GM18511 (cell line): ENCODE measurements around the gene SATL1.
"Not testable (repeated sequence)": the region's sequence is repeated elsewhere in the genome, so short reads cannot be mapped to it uniquely, and the experiment has no call there.

Experiments
- ATAC-seq: cut with Tn5 transposase; IDR thresholded peaks from one replicate; pipeline ENCODE4 v1.9.1; 2021; ENCODE audit warnings: mild to moderate bottlenecking, moderate library complexity; ENCODE audit not compliant: unreplicated experiment

The SATL1 gene, protein sequence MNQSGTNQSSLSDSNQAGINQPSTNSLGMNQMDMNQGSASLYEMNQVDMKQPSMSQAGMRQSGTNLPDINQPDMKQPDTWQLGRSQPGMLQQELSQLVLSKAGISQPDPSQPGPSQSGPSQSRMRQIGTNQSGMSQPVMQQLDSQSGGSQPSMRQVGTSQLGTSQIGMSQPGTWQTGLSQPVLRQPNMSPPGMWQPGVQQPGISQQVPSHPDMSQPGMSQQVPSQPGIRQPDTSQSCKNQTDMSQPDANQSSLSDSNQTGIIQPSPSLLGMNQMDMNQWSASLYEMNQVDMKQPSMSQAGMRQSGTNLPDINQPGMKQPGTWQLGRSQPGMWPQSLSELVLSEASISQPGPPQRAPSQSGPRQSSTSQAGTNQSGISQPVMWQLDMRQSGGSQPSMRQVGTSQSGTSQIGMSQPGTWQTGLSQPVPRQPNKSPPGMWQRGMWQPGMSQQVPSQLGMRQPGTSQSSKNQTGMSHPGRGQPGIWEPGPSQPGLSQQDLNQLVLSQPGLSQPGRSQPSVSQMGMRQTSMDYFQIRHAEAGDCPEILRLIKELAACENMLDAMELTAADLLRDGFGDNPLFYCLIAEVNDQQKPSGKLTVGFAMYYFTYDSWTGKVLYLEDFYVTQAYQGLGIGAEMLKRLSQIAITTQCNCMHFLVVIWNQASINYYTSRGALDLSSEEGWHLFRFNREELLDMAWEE

DNA sequence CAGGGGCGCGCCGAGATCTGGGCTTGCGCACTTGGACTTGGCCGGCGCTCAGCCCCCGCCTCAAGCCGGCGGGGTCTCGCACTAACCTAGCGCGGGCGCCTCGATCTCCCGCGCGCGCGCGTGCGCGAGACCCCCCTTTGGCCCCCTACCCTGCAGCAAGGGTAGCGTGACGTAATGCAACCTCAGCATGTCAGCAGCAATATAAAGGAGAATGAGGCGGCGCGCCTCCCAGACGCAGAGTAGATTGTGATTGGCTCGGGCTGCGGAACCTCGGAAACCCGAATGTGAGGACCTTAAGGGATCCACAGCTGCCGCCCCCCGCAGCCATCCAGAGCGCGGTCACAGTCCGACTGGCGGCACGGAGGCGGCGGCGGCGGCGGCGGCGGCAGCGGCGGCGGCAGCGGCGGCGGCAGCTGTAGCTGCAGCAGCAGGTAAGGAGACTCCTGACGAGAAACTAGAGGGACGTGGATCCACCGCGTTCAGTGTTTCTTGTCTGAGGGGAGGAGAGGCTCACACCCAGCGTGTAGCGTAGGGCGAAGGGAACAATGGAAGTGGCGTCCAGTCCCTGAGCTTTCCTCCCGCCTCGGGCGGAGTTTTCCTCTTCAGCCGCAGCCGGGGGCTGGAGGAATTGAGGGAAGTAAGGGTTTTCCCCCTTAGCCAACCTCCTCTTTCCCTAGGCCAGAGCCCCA, at the start of gene SATL1, which contains the start of gene ZNF711:
Gene SATL1 (minus strand): TSS at position 19 of the 689 bp plus-strand sequence. CDS start 134,811 bp downstream, outside the sequence.
Gene ZNF711 (plus strand): TSS at position 231 of the 689 bp plus-strand sequence. CDS start 3,582 bp downstream, outside the sequence.
- peak; percentile 59 for ATAC-seq

DNA sequence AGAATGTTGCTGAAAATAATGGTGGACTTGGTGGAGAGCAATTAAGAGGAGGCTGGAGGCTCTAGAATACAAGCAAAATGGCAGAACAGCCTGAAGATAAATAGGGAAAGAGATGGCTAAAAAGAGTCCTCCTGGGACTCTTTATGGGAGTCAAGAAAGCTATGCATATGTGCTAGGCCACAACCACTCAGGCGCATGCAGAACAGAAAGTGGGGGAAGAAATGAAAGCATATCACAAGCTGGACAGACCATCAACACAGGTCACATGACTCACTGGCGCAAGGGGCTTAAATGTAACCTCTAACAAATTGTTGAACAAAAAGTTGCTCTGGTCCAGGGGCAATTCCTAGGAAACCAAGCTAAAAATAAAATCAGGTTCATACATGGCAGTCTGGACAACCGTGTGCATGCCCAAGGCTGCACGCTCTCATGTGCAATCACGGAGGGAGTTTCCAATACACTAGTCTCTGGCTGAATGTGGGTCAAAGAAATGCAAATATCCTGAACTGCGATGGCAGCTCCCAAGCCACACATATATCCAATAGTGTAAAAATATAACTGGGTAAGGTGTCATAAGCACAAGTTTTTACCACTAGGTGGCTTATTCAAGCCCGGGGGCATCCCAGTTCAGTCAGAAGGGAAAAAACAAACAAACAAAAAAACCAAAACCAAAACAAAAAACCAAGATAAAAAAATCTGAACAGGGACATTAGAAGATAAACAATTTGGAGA, 45.6 kb upstream of the SATL1 start:
- ATAC-seq, result no peak

DNA sequence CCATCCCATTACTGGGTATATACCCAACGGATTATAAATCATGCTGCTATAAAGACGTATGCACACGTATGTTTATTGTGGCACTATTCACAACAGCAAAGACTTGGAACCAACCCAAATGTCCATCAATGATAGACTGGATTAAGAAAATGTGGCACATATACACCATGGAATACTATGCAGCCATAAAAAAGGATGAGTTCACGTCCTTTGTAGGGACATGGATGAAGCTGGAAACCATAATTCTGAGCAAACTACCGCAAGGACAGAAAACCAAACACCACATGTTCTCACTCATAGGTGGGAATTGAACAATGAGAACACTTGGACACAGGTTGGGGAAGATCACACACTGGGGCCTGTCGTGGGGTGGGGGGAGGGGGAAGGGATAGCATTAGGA, 41.7 kb upstream of the SATL1 start:
- ATAC-seq, result not testable (repeated sequence)

DNA sequence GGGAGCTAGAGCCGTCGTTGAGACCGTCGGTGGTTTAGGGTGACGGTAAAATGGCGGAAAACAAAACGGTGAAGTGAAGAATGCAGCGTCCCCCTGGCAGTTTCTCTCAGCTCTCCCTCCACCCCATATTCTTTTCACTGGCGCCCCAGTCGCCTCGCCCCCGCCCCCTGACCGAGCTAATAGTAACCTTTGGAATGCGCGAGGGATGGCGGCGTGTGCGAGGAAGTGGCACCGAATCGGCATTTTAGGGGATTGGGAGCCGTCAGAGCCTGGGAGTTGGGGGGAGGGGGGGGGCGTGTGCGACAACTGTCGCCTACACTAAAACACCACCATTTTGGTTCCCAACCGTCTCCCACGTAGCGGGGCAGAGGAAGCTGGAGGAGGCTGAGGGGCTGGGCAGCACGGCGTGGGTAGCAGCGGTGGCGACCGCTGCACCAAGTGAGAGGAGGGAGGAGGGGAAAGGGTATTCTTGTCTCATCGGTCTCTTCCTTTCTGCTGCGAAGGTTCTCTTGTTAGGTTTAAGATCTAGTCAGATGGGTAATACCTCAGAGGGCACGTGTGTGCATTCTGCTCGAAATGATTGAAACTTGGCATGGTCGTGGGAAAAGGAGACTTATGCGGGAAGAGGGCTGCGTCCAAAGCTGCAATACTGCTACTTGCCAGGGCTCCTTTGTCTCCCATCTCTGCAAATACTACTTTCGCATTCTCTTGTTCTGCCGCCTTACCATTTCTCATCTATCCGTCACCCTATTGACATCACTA, 1.1 kb upstream of the SATL1 start:
- peak; percentile 50 for ATAC-seq

DNA sequence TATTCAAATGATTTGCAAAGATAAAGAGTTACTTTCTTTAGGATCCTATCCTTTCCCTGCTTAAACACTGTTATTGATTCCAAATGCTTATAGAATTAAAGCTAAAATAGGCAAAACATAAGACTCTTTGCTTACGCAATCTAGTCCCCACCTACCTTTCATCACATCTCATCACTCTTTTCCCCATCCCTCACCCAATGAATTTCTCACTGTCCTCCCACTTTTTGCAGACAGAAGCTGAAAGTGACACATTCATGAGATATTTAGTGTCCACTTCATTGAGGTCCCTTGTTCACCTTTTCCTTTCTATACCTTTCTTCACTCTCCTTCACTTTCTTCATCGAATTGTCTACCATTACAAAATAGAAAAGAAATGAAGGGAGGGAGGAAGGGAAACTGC, 424 bp downstream of the SATL1 start:
- no peak for ATAC-seq

DNA sequence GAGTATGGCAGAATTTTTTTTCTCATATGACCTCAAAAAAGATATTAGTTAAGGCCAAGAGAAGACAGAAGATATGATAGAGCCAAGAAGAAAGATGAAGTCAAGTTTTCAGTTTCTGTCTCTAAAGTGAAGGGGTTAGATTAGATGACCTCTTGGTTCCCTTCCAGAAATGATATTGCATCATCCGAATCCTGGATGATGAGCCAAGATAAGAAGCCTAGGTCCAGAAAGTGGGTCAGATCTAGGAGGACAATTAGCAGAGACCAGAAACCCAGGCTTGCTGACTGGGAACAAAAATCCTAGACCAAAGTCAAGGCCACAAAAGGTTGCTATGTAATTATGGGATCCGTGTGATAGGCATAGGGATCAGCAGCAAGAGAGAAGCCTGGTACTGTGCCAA, 20.2 kb downstream of the SATL1 start:
- no peak for ATAC-seq

DNA sequence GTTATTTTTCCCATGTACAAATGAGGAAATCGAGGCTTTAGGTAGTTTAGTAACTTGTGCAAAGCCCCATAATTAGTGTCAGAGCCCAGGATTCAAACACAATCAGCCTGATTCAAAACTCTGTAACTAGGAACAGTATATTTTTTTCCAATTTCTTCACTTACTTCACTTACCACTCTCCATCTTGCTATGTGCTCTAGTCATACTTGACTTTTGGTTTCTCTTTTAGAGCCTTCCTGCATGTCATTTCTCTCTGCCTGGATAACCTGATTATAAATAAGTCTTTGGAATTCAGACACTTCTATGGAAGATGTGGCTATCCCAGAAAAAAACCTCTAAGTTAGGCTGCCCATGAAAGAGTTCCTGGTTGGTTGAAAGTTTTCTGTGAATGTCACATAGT, 22.2 kb downstream of the SATL1 start:
- ATAC-seq, result no peak

DNA sequence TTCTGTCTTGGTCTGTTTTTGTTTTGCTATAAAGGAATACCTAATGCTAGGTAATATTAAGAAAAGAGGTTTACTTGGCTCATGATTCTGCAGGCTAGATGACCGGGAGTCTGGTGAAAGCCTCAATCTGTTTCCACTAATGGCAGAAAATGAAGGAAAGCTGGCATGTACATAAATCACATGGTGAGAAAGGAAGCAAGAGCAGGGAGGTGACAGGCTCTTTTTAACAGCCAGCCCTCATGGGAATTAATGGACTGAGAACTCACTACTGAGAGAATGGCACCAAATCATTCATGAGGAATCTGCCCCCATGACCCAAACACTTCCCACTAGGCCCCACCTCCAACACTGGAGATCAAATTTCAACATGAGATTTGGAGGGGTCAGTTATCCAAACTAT, 27.6 kb downstream of the SATL1 start:
- ATAC-seq, result no peak

DNA sequence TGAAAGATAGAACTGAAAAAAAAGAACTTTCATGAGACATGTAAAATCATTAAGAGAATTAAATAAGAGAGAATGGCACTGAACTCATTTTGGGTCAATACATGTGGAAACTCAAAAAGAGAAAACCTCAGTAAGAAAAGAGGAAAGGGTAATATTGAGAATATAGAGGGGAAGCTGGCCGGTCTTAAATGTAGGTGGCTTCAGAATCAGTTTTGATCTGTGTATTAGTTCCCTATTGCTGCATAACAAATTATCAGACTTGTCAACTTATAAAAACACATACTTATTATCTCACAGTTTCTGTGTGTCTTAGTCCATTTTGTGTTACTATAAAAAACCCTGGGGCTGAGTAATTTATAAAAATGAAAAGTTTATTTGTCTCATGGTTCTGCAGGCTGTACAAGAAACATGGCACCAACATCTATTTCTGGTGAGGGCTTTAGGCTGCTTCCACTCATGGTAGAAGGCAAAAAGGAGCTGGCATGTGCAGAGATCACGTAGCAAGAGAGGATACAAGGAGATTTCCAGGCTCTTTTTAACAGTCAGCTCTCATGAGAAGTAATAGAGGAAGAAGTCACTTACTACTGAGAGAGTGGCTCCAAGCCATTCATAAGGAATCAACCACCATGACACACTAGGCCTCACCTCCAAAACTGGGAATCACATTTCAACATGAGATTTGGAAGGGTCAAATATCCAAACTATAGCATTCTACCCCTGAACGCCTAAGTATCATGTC, 29.6 kb downstream of the SATL1 start:
- ATAC-seq, result no peak

DNA sequence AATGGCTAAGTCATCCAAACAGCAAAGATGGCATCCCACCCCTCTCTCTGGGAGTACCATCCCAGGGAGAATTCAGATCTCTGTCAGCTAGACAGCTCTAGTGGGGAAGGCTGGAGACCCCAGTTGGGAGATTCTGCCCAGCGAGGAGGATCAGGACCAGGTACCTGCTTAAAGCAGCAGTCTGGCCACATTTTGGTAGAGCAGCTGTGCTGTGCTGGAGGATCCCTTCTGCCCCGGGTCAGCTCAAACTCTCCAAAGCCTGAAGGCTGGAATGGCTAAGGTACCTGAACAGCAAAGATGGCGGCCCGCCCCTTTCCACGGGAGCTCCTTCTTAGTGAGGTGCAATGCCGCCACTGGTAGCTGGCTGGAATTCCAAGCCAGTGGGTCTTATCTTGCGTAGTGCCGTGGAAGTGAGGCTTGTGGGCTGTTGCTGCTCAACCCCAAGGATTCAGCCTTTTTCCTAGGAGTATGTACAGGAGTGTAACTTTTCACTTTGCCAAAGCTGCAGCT, 40.1 kb downstream of the SATL1 start:
- no peak for ATAC-seq

DNA sequence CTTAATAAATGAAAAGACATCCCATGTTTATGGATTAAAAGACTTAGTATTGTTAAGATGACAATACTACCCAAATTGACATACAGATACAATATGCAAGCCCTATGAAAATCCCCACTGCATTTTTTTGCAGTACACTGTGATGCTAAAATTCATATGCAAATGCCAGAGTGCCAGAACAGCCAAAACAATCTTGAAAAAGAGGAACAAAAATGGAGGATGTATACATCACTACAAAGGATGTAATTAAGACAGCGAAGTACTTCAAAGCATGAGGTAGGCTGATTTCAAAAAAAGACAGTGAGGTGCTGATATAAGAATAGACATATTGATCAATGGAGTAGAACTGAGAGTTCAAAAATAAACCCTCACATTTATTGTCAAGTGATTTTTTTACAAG, 47.3 kb downstream of the SATL1 start:
- ATAC-seq, result no peak

DNA sequence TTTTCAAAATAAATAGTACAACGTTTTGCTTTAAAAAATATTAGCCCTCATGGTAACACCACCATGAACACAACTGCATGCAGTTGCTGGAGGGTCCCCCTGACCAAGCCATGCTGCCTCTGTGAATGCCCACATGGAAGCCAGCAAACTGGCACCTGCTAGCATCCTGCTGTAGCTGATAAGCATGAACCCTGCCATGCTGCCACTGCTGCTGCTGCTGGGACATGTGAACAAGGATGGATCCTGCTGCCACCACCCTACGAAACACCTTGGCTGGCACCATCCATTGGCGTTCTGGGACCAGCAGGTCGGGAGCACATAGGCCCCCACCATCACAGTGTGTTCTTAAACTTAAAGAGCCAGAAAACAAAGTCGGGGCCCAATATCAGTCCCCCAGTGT, 83.9 kb downstream of the SATL1 start:
- ATAC-seq, result no peak

DNA sequence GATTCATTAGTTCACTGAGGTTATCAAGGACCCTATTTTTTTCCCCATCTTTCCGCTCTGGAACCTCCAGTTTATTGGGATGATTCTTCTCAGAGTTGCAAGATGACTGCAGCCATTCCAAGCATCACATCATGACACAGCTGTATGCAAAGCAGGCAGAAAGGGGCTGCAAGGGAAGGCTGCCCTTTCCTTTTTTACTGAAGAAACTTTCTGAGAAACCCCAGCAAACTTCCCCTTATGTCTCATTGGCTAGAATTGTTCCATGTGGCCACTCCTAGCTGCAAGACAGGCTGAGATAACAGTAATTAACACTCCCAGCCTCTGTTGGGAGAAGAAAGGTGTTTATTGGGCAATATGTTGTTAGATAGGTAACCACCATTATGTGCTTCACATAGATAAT, 102.6 kb downstream of the SATL1 start:
- ATAC-seq, result no peak

DNA sequence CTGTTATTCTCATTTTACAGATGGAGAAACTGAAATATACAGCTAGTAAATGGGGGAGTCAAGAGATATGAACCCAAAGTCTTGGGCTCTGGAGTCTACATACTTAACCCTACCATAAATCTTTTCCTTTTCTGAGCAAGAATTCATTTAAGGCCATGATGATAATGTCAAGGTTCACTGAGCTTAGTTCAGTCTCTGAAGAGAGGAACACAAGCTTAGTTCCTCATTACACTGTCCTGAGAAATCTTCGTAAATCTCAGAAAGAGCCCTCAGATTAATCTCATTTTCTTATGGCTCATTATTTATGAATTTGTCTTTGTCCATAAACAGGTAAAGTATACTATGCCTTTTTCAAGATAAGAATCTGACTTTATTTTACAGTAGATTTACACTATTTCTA, 104.2 kb downstream of the SATL1 start:
- no peak for ATAC-seq

DNA sequence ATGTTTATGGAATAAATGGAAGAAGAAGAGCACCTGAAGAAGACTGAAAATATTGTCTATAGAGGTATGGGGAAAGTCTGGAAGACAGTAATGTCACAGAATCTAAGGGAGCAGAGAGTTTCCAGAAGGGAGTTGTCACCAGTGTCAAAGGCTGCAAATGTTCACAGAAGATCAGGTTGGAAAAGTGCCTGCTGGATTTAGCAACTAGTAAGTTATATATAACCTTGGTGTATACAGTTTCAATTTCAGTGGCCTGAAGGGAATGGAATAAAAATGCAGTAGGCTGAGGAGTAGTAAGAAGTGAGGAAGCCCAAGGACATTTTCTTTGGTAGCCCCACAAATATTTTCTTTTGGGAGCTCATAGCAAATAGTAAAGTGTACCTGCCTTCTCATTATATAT, 107.2 kb downstream of the SATL1 start:
- ATAC-seq, result no peak

DNA sequence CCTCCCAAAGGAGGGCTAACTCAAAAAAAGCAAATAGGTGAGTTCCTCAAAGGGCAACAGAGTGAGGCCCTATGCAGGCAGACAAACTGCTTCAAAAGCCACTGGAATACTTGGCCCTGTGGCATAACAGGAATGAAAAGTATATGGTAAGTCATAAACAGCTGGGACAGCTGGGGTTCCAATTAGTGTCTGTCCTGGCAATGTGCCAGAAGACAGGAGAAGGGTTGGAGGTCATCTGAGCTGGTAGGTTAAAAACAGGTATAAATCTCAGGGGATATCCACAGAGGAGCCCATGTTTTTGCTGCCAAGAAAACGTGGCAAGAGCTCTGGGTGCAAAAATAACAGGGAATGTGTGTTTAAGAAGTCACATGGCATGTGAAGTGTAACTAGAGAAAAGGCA, 128.3 kb downstream of the SATL1 start:
- ATAC-seq, result no peak

DNA sequence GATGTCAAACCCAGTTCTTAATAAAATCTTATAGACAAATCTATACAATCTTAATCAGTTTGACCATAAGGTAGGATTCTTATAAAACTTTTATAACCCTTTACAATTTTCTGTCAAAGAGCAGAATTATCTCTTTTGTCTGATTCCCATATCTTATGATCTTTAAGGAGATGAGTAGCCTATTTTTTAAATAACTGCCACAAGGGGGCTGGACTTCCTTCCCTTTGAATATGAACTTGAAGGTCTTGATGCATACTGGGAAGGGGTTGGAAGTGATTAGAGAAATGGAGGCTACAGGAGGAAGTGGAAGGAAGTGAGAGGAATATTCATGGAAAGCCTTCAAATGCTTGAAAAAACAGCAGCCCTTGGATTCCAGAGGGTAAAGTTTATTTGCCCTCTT, 128.8 kb downstream of the SATL1 start:
- no peak for ATAC-seq

DNA sequence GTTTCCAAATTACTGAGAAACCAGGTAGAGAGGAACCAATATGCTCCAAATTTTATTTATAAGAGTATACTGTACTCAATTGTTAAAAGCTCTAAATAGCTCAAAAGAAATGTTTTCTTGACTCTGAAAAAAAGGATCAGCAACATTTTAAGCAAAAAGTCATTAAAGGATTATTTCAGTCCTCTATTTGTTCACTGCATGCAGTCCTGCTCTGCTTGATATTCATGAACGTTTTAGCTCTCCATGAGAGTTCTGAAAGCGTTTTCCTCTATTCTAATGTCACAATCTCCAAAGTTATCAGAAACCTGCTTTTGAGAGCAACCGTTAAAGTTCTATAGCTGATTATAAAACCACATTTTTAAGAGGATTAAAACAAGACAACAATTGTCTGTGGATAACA, 129.4 kb downstream of the SATL1 start:
- ATAC-seq, result no peak

DNA sequence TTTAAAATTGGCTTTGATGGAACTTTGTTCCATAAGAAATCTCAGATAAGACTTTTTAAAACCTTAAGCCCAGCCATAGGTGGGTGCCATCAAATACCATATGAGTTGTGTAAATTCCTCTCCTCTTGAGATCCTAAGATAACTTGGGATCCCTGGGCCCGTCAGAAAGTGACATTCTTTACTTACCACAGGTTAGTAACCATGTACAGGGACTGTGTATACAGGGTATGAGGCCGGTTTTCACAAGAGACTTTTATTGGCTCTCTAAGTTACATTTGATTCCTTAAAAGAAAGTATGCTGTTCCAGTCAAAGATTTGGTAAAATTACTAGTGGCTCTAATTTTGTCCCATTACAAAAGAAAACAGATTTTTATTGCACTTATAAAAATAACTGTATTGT, 129.8 kb downstream of the SATL1 start:
- no peak for ATAC-seq
